NT2/D1 (cell line): ENCODE results near the gene SNAP47.

Source experiments
- SUZ12 ChIP-seq: IDR thresholded peaks from 2 replicates; pipeline ENCODE4 v1.6.1; 2011; ENCODE audit not compliant: insufficient read length, insufficient read depth; ENCODE audit errors: extremely low read depth
- YY1 ChIP-seq: IDR thresholded peaks from 2 replicates; pipeline ENCODE4 v1.6.1; 2011; ENCODE audit not compliant: insufficient read length, insufficient read depth
- ZNF274 ChIP-seq: IDR thresholded peaks from 2 replicates; pipeline ENCODE4 v1.6.1; 2011; ENCODE audit warnings: mild to moderate bottlenecking, low read depth, low read length

DNA sequence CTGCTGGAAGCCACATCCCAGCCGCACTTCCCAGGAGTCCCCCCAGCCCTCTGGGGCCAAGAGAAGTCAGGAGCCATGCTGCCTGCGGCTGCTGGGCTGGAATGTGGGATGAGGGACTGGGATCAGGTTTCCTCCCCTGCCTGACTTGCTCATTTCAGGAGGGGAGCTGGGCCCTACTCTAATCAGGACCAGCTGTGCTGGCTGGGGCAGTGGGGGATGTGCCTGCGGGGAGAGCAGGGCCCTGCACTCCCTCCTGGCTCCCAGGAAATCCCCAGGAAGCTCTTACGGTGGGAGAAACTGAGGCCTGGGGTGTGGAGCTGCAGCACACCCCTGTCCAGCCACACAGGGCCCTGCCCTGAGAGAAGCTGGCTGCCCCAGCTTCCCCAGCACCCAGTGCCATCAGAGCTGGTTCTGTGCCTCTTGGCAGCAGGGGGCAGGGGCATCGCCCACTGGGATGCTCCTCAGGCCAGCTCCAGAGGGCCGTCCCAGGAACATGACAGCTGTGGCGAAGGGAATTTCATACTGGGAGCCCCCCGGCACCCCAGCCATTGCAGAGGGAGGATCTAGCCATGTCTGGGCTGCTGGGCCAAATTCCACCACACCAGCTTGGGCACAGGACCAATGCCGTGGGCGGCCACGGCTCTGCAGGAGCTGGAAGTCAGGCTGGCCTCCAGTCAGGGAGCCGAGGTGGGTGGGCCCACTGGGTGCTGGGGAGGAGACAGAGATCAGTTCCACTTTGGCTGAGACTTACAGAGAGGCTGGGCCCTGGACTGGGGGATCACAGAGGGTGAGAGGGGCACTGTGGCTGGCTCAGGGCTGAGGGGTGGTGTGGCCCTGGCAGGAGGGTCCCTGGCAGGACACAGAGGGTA is 58.9 kb downstream of the SNAP47 start:
- TF ChIP-seq ZNF274 = no peak
- TF ChIP-seq YY1 = peak; percentile 38
- no peak for TF ChIP-seq SUZ12
